ENCODE results near the gene CYSLTR2.

The CYSLTR2 gene, protein sequence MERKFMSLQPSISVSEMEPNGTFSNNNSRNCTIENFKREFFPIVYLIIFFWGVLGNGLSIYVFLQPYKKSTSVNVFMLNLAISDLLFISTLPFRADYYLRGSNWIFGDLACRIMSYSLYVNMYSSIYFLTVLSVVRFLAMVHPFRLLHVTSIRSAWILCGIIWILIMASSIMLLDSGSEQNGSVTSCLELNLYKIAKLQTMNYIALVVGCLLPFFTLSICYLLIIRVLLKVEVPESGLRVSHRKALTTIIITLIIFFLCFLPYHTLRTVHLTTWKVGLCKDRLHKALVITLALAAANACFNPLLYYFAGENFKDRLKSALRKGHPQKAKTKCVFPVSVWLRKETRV

GRCh38 chr13:48653472-48653939, at the start of gene CYSLTR2:
Gene CYSLTR2 (plus strand): TSS chr13:48653929. CDS start chr13:48706818, 52,889 bp downstream.
- peak; percentile 12 to 13 for DNase-seq

DNA sequence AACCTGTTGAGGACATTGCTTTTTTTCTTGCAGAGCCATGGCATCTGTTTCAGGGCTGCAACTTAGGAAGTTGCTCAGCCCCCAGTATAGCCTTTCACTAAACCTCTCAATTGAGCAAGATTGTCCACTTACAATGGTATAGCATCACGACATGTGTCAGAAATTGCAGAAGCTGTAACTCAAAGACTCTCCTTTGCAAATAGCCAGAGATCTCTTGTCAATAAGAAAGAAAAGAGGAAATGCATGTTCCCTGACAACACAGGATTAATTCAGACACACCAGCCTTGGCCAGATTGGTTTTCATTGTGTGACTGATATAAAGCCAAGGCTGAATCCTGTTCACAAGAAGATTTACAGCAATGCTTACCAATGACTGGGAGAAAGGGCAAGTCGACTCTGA, 38.7 kb upstream of the CYSLTR2 start:
- no peak for DNase-seq

DNA sequence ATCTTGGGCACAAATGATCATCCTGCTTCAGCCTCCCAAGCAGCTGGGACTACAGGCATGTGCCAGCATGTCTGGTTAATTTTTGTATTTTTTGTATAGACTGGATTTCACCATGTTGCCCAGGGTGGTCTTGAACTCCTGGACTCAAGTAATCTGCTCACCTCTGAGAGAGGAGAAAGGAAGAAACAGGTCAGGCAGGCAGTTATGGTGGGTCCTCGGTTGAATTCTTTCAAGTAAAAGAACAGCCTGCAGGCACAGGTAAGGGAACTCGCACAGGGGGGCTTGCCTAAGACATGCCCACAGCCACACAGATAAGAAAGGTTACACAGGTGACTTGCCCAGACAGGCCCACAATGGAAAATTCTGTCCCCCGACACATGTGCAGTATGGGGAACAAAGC, 34.8 kb upstream of the CYSLTR2 start:
- DNase-seq: no peak

GRCh38 chr13:48621056-48621455, 32.7 kb upstream of the CYSLTR2 start:
- no peak for DNase-seq

DNA sequence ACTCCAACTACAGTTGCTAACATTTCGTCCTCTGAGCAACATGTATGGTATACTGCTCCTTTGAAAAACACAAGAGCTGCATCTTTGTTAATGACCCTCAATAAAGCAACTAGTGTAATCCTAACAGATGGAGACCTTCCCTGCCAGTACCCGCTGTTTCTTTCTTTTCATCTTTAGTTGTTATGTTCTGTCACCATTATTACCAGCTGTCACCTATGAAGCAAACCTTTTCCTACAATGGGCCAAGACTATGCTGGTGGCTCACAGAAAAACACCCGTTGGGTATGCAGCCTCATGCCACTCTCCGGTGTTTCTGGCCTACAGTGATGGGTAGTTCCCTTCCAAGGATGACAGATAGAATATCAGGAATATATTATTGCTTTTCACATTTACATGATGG, 29.7 kb upstream of the CYSLTR2 start:
- DNase-seq: no peak

- DNase-seq: no peak
Measured at GRCh38 chr13:48624858-48625257, 28.9 kb upstream of the CYSLTR2 start.

DNA sequence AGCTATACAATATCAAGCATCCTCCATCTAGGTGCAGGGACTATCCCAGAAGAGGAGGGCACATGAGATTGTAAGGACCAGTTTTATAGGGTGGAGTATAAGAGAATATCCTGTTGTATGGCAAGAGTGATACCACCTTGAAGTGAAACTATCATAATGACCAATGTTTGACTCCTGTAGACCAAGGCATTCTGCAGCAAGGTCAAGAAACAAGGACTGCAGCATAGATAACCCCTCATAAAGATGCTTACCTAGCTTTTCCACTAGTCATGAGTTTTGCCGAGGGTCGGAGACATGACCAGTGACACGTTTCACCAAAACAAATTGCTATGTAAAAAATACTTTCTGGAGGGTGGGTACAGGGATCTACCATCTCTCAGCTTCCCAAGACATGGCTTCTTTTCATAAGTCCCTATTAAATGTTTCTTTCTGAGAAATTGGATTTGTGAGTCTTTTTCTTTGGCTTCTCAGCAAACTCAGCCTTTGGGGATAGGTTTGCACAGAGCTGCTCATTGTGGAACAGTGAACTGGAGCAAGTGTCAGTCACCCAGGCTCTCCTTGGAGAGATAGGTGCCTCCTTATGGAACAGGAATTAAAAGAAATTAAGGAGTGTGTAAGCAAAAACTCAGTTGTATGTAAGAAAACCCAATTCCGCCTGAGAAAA, 28.2 kb upstream of the CYSLTR2 start:
- DNase-seq: no peak

DNA sequence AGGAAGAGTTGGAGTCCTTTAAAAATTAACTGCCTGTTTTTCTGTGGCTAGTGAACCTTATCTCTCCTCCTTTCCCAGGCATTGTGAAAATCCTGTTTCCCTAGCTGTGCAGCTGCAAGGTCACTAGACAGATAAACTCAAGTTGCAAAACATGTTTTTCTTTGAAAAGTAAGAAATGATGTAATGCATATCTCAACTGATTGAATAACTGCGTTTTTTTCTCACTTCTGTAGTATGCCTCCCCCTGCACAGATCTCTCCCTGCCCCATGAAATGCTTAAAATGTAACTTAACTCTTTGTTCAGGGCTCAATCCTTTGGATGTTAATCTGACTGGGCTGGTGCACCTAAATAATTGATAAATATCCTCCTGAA, 27.7 kb upstream of the CYSLTR2 start:
- DNase-seq: no peak

DNA sequence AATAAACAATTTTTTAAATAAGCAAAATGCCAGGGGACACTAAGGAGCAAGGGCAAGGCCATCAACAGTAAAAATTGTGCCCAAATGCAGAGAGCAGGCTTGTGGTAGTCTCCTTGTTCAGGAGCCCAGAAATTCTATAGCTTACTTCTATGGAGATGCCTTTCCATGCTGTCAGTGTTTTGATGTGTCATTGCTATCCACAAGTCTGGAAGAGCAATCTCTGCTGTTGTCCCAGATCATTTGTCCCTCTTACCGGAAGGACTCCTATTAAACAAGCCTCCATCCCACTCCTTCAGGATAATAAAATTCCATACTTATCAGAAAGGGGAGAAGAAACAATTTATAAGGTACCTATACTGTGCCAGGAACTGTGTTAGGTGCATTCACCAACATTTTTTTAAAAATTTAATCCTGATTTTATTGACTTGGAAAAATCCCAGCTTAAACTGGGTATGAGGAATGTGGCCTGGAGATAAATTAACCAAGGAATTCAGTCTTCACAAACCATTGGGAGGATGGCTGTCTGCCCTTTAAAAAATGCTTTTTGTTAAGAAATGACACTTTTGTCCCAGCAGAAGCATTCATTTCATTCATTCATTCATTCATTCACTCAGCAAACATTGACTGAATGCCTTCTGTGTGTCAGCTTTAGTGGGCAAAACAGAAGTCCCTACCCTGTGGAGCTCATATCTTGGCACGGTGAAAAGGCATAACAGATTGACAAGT, 26.8 kb upstream of the CYSLTR2 start:
- no peak for DNase-seq

GRCh38 chr13:48629277-48629676, 24.5 kb upstream of the CYSLTR2 start:
- DNase-seq: no peak

DNA sequence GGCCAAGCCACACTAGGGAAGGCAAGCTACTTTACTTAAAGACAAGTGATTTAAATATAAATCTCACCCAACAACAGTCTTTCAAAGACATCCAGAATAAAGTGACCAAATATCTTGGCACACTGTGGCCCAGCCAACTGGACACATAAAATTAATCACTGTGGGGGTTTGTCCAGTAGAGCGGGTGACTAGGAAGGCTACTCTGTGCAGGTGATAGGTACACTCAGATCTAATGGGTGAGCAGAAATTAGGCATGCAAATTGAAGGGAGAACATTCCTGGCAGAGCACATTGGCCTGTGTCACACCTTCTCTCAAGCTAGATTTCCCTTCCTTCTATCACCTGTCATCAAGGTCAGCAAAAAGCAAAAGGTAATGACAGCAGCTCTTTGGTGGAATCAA, 23.4 kb upstream of the CYSLTR2 start:
- DNase-seq: no peak

- no peak for DNase-seq
Measured at GRCh38 chr13:48630773-48631172, 23.0 kb upstream of the CYSLTR2 start.

GRCh38 chr13:48631441-48631840, 22.3 kb upstream of the CYSLTR2 start:
- no peak for DNase-seq

DNA sequence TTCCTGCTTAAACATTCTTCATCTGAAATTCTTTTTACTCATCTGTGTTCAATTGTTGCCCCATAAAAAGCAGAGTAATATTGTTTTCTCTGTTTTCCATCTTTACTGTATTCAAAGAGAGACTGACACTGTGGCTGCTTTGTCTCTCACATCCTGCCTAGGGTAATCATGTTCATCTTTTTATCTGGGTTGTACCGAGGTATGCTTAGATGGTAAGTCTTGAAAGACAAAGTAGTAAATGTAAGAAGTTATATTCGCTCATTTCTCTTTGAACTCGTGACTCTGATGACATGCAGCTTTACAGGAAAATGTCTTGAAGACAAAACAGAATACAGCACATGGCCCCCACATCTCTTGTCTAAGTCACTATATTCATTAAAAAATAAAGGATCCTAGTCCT, 20.0 kb upstream of the CYSLTR2 start:
- DNase-seq: no peak

DNA sequence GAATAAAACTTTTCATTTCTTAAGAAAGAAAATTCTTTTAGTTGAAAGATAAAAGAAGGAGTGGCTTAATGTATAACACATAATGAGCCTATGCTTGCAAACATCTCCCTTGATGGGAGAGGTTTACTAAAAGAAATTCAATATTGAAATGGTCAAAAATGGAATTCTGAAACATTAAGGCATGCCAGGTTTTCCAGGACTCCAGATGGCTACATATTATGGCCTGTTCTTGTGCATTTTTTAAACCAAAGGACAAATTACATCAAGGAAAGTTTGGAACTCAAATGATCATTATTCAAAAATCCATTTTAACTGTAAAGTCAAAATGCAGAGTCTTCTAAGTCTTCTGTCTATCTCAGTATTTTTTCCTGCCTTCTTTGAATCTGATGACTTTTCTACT, 19.1 kb upstream of the CYSLTR2 start:
- no peak for DNase-seq

GRCh38 chr13:48635478-48635877, 18.3 kb upstream of the CYSLTR2 start:
- no peak for DNase-seq

GRCh38 chr13:48636550-48636949, 17.2 kb upstream of the CYSLTR2 start:
- DNase-seq: no peak

DNA sequence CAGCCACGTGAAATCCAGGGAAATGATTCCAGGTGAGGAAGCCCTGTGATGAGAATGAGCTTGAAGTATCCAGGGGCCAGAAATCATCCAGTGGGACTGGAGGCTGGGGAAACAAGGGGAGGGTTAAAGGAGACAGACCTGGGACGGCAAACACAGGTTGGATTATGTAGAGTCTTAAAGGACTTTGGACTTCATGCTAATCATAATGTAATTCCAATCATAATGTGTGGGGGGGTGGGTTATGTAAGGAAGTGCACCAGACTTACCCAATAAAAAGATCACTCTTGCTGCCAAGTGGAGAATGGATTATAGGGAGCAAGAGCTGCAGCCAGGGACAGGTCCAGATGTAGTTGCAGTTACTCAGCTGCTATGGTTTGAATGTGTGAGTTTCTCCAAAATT, 16.1 kb upstream of the CYSLTR2 start:
- DNase-seq: no peak

GRCh38 chr13:48640767-48641166, 13.0 kb upstream of the CYSLTR2 start:
- no peak for DNase-seq

DNA sequence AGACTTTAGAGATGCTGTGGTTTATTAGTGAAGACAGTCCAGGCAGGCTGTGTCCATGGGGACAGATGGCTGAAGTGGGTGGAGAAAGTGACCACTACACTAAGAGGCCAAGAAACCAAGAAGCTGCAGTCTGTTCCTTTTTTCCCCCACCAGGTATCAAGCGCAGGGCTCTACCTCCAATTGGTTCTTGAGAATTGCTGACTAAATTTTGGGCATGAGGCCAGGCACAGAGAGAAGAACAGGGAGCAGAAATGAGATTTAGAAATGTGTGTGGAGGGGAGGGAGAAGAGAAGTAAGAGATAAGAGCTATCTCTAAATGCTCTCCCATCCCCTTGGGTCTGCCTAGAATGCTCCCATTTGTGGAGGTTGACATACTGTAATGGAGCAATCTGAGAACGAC, 12.3 kb upstream of the CYSLTR2 start:
- no peak for DNase-seq

GRCh38 chr13:48642061-48642460, 11.7 kb upstream of the CYSLTR2 start:
- DNase-seq: no peak

DNA sequence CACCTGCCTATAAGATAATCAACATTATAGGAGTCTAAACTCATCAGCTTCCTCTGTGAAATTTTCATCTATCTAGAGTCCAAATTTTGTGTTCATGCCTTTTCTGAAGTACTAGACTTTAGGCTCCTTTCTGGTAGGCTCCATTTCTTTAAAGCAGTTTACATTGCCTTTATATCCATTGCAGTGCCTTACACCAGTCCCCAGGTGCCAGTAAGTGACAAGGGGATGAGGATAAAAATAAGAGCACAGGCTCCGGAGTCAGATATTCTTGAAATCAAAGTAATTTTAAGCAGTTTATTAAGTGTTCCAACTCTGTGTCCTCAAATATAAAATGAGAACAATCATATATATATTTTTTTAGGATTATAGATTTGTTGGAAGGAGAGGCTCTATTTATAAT, 10.6 kb upstream of the CYSLTR2 start:
- no peak for DNase-seq

DNA sequence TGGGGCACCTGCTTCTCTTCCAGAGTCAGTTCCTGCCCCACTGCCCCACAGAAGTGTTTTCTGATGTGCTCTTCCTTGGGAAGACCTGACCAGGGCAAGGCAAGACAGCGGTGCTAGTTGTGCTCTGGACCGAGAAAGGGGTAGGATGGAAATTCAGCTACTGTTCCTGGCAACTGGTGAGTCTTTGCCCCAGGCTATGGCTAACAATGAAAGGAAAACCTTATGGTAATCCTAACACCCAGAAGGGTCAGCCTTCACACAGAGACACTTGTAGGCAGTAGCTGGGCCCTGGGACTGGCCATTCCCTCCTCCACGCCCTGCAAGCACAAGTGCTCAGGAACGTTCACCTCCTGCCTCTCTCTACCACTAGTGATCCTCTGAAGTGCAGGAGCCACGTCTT, 9.6 kb upstream of the CYSLTR2 start:
- DNase-seq: no peak

DNA sequence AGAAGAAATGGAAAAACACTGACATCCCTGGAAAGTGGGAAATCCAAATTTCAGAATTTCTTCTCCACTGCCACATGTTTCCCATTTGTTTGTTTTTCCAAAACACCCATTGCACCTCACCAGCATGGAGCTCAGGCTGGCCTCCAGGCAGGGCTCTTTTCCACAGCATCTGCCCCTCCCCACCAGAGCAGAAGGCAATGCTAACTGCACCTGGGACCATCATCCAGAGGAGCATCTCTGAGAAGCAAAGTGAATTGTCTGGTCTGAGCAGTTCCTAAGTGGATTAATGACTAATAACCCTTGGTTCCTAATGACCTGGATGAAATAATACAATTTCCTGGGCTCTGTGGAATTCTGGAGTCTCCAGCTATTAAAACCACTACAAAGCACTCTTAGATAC, 8.8 kb upstream of the CYSLTR2 start:
- no peak for DNase-seq

All from activated CD4-positive, alpha-beta T cell treated with anti-CD3 and anti-CD28 coated beads for 4 hours (primary cell).